Mesenchymal stem cell (in vitro differentiated cells and primary cell): ENCODE results near the gene KRTAP3-2.

ENCODE experiments used
- DNase-seq: peaks from one replicate; pipeline ENCODE4 v3.0.0-alpha.2; 2013
- H2AFZ ChIP-seq: one replicate; pipeline ENCODE4 v1.6.1; 2013; ENCODE audit warnings: low read depth, mild to moderate bottlenecking, control low read depth, inconsistent platforms, low read length, moderate library complexity
- H2AK5ac ChIP-seq: 2 replicates; pipeline ENCODE4 v1.6.1; 2013; ENCODE audit warnings: low read length, moderate library complexity, mild to moderate bottlenecking, inconsistent platforms; ENCODE audit not compliant: severe bottlenecking
- H2BK120ac ChIP-seq: one replicate; pipeline ENCODE4 v1.6.1; 2013; ENCODE audit warnings: low read depth, mild to moderate bottlenecking, inconsistent platforms, low read length, moderate library complexity
- H2BK12ac ChIP-seq, 2 experiments: one replicate each; pipeline ENCODE4 v1.6.1; 2013; ENCODE audit warnings: inconsistent platforms in 2 of 2, low read length in 2 of 2, mild to moderate bottlenecking in 2 of 2, moderate library complexity in 2 of 2, control low read depth in 1 of 2
- H2BK15ac ChIP-seq: one replicate; pipeline ENCODE4 v1.6.1; 2013; ENCODE audit warnings: mild to moderate bottlenecking, low read depth, inconsistent platforms; ENCODE audit not compliant: poor library complexity, severe bottlenecking
- H2BK5ac ChIP-seq: 2 replicates; pipeline ENCODE4 v1.6.1; 2013; ENCODE audit warnings: low read depth, mild to moderate bottlenecking, low read length, control low read depth, inconsistent platforms; ENCODE audit not compliant: poor library complexity, severe bottlenecking
- H3K14ac ChIP-seq, 2 experiments: one replicate each; pipeline ENCODE4 v1.6.1; 2013; ENCODE audit warnings: inconsistent platforms in 2 of 2, low read length in 2 of 2, control low read depth in 1 of 2, mild to moderate bottlenecking in 1 of 2, moderate library complexity in 1 of 2
- H3K18ac ChIP-seq, 2 experiments: one replicate each; pipeline ENCODE4 v1.6.1; 2013; ENCODE audit warnings: inconsistent platforms in 2 of 2, low read length in 2 of 2, control low read depth in 1 of 2, low read depth in 1 of 2, mild to moderate bottlenecking in 1 of 2
- H3K23ac ChIP-seq, 2 experiments: one replicate each; pipeline ENCODE4 v1.6.1; 2013; ENCODE audit warnings: inconsistent platforms in 2 of 2, low read length in 2 of 2, mild to moderate bottlenecking in 2 of 2, moderate library complexity in 2 of 2, control low read depth in 1 of 2
- H3K27ac ChIP-seq: 2 replicates; pipeline ENCODE4 v1.5.1; 2013; ENCODE audit warnings: mild to moderate bottlenecking, moderate library complexity, low read length, control low read depth, inconsistent platforms; ENCODE audit not compliant: poor library complexity, severe bottlenecking
- H3K27me3 ChIP-seq, 2 experiments: 2 replicates each; pipeline versions ENCODE4 v1.6.1 to v1.7.0; 2013; ENCODE audit warnings: low read length in 2 of 2, mild to moderate bottlenecking in 2 of 2, moderate library complexity in 2 of 2, control low read depth in 1 of 2, inconsistent platforms in 1 of 2; ENCODE audit not compliant: control insufficient read depth in 1 of 2, insufficient read depth in 1 of 2
- H3K36me3 ChIP-seq, 2 experiments: 2 replicates each; pipeline versions ENCODE4 v1.6.1 to v1.7.0; 2013; ENCODE audit warnings: low read length in 2 of 2, control low read depth in 1 of 2, inconsistent platforms in 1 of 2, low read depth in 1 of 2, mild to moderate bottlenecking in 1 of 2; ENCODE audit not compliant: insufficient read depth in 2 of 2, control insufficient read depth in 1 of 2
- H3K4ac ChIP-seq, 2 experiments: one replicate each; pipeline ENCODE4 v1.6.1; 2013; ENCODE audit warnings: inconsistent platforms in 2 of 2, low read length in 2 of 2, mild to moderate bottlenecking in 2 of 2, moderate library complexity in 2 of 2, control low read depth in 1 of 2, low read depth in 1 of 2
- H3K4me1 ChIP-seq: 2 replicates; pipeline ENCODE4 v1.6.1; 2013; ENCODE audit warnings: low read depth, low read length, control low read depth; ENCODE audit not compliant: control insufficient read depth, insufficient read depth
- H3K4me2 ChIP-seq: 2 replicates; pipeline ENCODE4 v1.6.1; 2013; ENCODE audit warnings: low read length, mild to moderate bottlenecking, inconsistent platforms; ENCODE audit not compliant: poor library complexity, severe bottlenecking
- H3K4me3 ChIP-seq, 2 experiments: 2 replicates each; pipeline versions ENCODE4 v1.5.1 to v1.7.0; 2013; ENCODE audit warnings: low read length in 2 of 2, mild to moderate bottlenecking in 2 of 2, control low read depth in 1 of 2, low read depth in 1 of 2; ENCODE audit not compliant: insufficient read depth in 1 of 2
- H3K79me1 ChIP-seq: replicated peaks from 2 replicates; pipeline ENCODE4 v1.6.1; 2013; ENCODE audit warnings: mild to moderate bottlenecking, control low read depth, low read length, inconsistent platforms; ENCODE audit not compliant: poor library complexity, severe bottlenecking
- H3K9ac ChIP-seq: 2 replicates; pipeline ENCODE4 v1.7.0; 2013; ENCODE audit warnings: mild to moderate bottlenecking, low read length, moderate library complexity
- H3K9me3 ChIP-seq: 2 replicates; pipeline ENCODE4 v1.7.0; 2013; ENCODE audit warnings: mild to moderate bottlenecking, low read length; ENCODE audit not compliant: control insufficient read depth
- H4K8ac ChIP-seq: one replicate; pipeline ENCODE4 v1.6.1; 2013; ENCODE audit warnings: inconsistent platforms, mild to moderate bottlenecking, low read length, moderate library complexity
- H4K91ac ChIP-seq: one replicate; pipeline ENCODE4 v1.6.1; 2013; ENCODE audit warnings: mild to moderate bottlenecking, low read length, inconsistent platforms
- WGBS: methylation state at CpG from one replicate; pipeline ENCODE4 v1.1.7; 2013; ENCODE audit warnings: mixed read lengths; 5-methylcytosine and 5-hydroxymethylcytosine counted together

KRTAP3-2 gene

GRCh38 chr17:40956401-40957254, 43.1 kb downstream of the KRTAP3-2 start:
- no peak overlapping the region for H2AK5ac ChIP-seq

GRCh38 chr17:40953881-40954280, 45.8 kb downstream of the KRTAP3-2 start:
- Histone ChIP-seq H3K36me3 (no peaks in the 10 kb centered on the region), H3K4me2 (no peak overlapping the region), H2BK15ac (no peak overlapping the region), H2AK5ac (no peak overlapping the region), H3K9me3 (no peaks in the 10 kb centered on the region), H3K9ac (peak overlapping the region; percentile 82), H3K14ac (no peak overlapping the region), H3K79me1 (no peaks in the 10 kb centered on the region), H2BK5ac (no peak overlapping the region), H4K8ac (no peak overlapping the region), H2AFZ (no peak overlapping the region), H3K4ac (no peak overlapping the region), H3K23ac (no peak overlapping the region), H2BK120ac (no peak overlapping the region), H3K18ac (no peak overlapping the region), H3K27me3 (no peaks in the 10 kb centered on the region), H3K4me3 (no peak overlapping the region), H4K91ac (no peak overlapping the region), H3K4me1 (peaks cover 8% of the 10 kb centered on the region), H2BK12ac (no peak overlapping the region), H3K27ac (no peak overlapping the region)
- peak; percentile 7 for DNase-seq
- WGBS, result 85% methylated on average over 2 of the region's 2 CpGs

More at GRCh38 chr17:40956401-40957254, 43.1 kb downstream of the KRTAP3-2 start:
- H3K27me3 ChIP-seq, result no peaks in the 10 kb centered on the region
- peak overlapping the region; percentile 75 for H2BK5ac ChIP-seq
- H3K4me2 ChIP-seq, result no peak overlapping the region
- H2BK12ac ChIP-seq, result no peak overlapping the region
- H3K18ac ChIP-seq, result no peak overlapping the region
- no peak overlapping the region for H3K23ac ChIP-seq
- no peak overlapping the region for H4K91ac ChIP-seq
- no peak overlapping the region for H3K14ac ChIP-seq
- no peaks in the 10 kb centered on the region for H3K9me3 ChIP-seq
- H3K4ac ChIP-seq, result no peak overlapping the region
- DNase-seq, result peak; percentile 60
- H3K36me3 ChIP-seq, result no peaks in the 10 kb centered on the region
- H4K8ac ChIP-seq, result no peak overlapping the region
- no peak overlapping the region for H2BK15ac ChIP-seq
- no peak overlapping the region for H3K4me3 ChIP-seq
- H3K27ac ChIP-seq, result peak overlapping the region; percentile 93
- H3K79me1 ChIP-seq, result no peaks in the 10 kb centered on the region
- no peak overlapping the region for H2AFZ ChIP-seq
- H2BK120ac ChIP-seq, result no peak overlapping the region
- H3K4me1 ChIP-seq, result peaks cover 10% of the 10 kb centered on the region
- peak overlapping the region; percentile 56 for H3K9ac ChIP-seq
- WGBS, result 66% methylated on average over 6 of the region's 8 CpGs

GRCh38 chr17:40952661-40953060, 47.0 kb downstream of the KRTAP3-2 start:
- no peak overlapping the region for H3K23ac ChIP-seq
- no peak overlapping the region for H2AFZ ChIP-seq
- H3K18ac ChIP-seq, result no peak overlapping the region
- H2BK12ac ChIP-seq, result no peak overlapping the region
- peak; percentile 78 for DNase-seq
- H2AK5ac ChIP-seq, result no peak overlapping the region
- no peak overlapping the region for H2BK5ac ChIP-seq
- H3K79me1 ChIP-seq, result no peaks in the 10 kb centered on the region
- H2BK15ac ChIP-seq, result no peak overlapping the region
- H3K4me2 ChIP-seq, result no peak overlapping the region
- no peak overlapping the region for H3K27ac ChIP-seq
- 100% methylated on average over 1 of the region's 1 CpG for WGBS
- no peaks in the 10 kb centered on the region for H3K27me3 ChIP-seq
- no peak overlapping the region for H2BK120ac ChIP-seq
- peak overlapping the region; percentile 82 for H3K9ac ChIP-seq
- no peaks in the 10 kb centered on the region for H3K36me3 ChIP-seq
- H3K4me1 ChIP-seq, result peaks cover 3% of the 10 kb centered on the region
- no peak overlapping the region for H4K91ac ChIP-seq
- no peak overlapping the region for H3K14ac ChIP-seq
- no peak overlapping the region for H4K8ac ChIP-seq
- H3K4ac ChIP-seq, result no peak overlapping the region
- H3K9me3 ChIP-seq, result no peaks in the 10 kb centered on the region
- H3K4me3 ChIP-seq, result no peak overlapping the region

- Histone ChIP-seq H2BK120ac (no peak overlapping the region), H2AFZ (no peak overlapping the region), H3K36me3 (no peaks in the 10 kb centered on the region), H3K4me1 (peaks cover 3% of the 10 kb centered on the region), H3K4me2 (no peak overlapping the region), H2BK15ac (no peak overlapping the region), H3K4ac (no peak overlapping the region), H3K14ac (no peak overlapping the region), H3K27ac (no peak overlapping the region), H2AK5ac (peak overlapping the region; percentile 26), H4K91ac (no peak overlapping the region), H3K23ac (no peak overlapping the region), H3K9me3 (no peaks in the 10 kb centered on the region), H3K9ac (peak overlapping the region; percentile 82), H2BK12ac (no peak overlapping the region), H3K4me3 (no peak overlapping the region), H3K18ac (no peak overlapping the region), H4K8ac (no peak overlapping the region), H2BK5ac (no peak overlapping the region), H3K27me3 (no peaks in the 10 kb centered on the region), H3K79me1 (no peaks in the 10 kb centered on the region)
- DNase-seq, result no peak
- no CpG with 5 or more reads among the region's 2 CpGs for WGBS
Measured at GRCh38 chr17:40952154-40952553, 47.6 kb downstream of the KRTAP3-2 start.
